DND-41 (cell line): ENCODE data around the gene SLC38A8.

Source experiments
- EZH2 ChIP-seq: IDR thresholded peaks from 3 replicates; pipeline ENCODE4 v1.6.1; 2012; ENCODE audit warnings: borderline replicate concordance, low read depth, mild to moderate bottlenecking, moderate library complexity, low read length, inconsistent platforms; ENCODE audit not compliant: severe bottlenecking
- TF ChIP-seq, protein P1 (sequence below): IDR thresholded peaks from 2 replicates; pipeline ENCODE4 v1.5.1; 2012; ENCODE audit warnings: borderline replicate concordance, low read length, moderate library complexity, mild to moderate bottlenecking; ENCODE audit not compliant: poor library complexity, severe bottlenecking; ENCODE audit errors: extremely low read depth

- TF ChIP-seq, protein P1, sequence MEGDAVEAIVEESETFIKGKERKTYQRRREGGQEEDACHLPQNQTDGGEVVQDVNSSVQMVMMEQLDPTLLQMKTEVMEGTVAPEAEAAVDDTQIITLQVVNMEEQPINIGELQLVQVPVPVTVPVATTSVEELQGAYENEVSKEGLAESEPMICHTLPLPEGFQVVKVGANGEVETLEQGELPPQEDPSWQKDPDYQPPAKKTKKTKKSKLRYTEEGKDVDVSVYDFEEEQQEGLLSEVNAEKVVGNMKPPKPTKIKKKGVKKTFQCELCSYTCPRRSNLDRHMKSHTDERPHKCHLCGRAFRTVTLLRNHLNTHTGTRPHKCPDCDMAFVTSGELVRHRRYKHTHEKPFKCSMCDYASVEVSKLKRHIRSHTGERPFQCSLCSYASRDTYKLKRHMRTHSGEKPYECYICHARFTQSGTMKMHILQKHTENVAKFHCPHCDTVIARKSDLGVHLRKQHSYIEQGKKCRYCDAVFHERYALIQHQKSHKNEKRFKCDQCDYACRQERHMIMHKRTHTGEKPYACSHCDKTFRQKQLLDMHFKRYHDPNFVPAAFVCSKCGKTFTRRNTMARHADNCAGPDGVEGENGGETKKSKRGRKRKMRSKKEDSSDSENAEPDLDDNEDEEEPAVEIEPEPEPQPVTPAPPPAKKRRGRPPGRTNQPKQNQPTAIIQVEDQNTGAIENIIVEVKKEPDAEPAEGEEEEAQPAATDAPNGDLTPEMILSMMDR = no peak
- TF ChIP-seq EZH2 = no peak
Observed at GRCh38 chr16:84032458-84033178, 10.0 kb downstream of the SLC38A8 start.
